WTC11 (cell line): ENCODE data around the gene SGMS1. TPM values are rescaled to one million over a fixed set of nuclear protein-coding genes. Genes with fewer than 3 reads are reported as not detected.

Experiments
- ATAC-seq: fragments of 200-7000 bp; cut with Tn5 transposase; 2 replicates; pipeline ENCODE4 v1.10.0; 2021; ENCODE audit warnings: mild to moderate bottlenecking, moderate library complexity
- CTCF ChIA-PET: fragments of 300-600 bp; sonication (Branson Sonifier 250); formaldehyde crosslinking; loops from one replicate; lab custom pipeline; 2021; ENCODE audit warnings: antibody characterized with exemption; lab: Charles Lee
- POLR2A ChIA-PET: fragments of 350-600 bp; sonication (Branson Sonifier 250); formaldehyde crosslinking; loops from one replicate; lab custom pipeline; 2021; ENCODE audit warnings: antibody characterized with exemption; lab: Charles Lee
- DNase-seq: peaks from one replicate; pipeline ENCODE4 v3.0.0; 2021; ENCODE audit warnings: low spot score
- H3K27ac Mint-ChIP-seq: 2 replicates; pipeline ENCODE4 v1.8.0; 2021; ENCODE audit warnings: mixed read lengths
- H3K27me3 Mint-ChIP-seq: 2 replicates; pipeline ENCODE4 v1.8.0; 2021; ENCODE audit warnings: low read depth, mild to moderate bottlenecking, moderate library complexity, mixed read lengths
- H3K36me3 Mint-ChIP-seq: 2 replicates; pipeline ENCODE4 v1.8.0; 2021; ENCODE audit warnings: mixed read lengths
- H3K4me1 Mint-ChIP-seq: 2 replicates; pipeline ENCODE4 v1.8.0; 2022; ENCODE audit warnings: mixed read lengths
- H3K4me3 Mint-ChIP-seq: 2 replicates; pipeline ENCODE4 v1.8.0; 2021; ENCODE audit warnings: mild to moderate bottlenecking, moderate library complexity, mixed read lengths
- H3K9me3 Mint-ChIP-seq: 2 replicates; pipeline ENCODE4 v1.8.0; 2021; ENCODE audit warnings: mixed read lengths
- E2F1 ChIP-seq: sonication (generic); formaldehyde crosslinking; IDR thresholded peaks from 2 replicates; pipeline ENCODE4 v1.8.0; 2022; ENCODE audit warnings: mild to moderate bottlenecking, missing genetic modification reagents
- E2F4 ChIP-seq: sonication (generic); formaldehyde crosslinking; IDR thresholded peaks from 2 replicates; pipeline ENCODE4 v1.8.1; 2022; ENCODE audit warnings: low read depth, mild to moderate bottlenecking, moderate library complexity, missing genetic modification reagents, borderline replicate concordance
- EMX1 ChIP-seq: fragments of 250-450 bp; sonication (Bioruptor Pico); IDR thresholded peaks from 2 replicates; pipeline ENCODE4 v1.8.0; 2021; ENCODE audit warnings: mild to moderate bottlenecking
- FOXJ3 ChIP-seq: sonication (generic); formaldehyde crosslinking; IDR thresholded peaks from 2 replicates; pipeline ENCODE4 v1.9.0; 2021; ENCODE audit warnings: missing genetic modification reagents, mild to moderate bottlenecking, borderline replicate concordance
- FOXP1 ChIP-seq: sonication (generic); formaldehyde crosslinking; IDR thresholded peaks from 2 replicates; pipeline ENCODE4 v1.8.0; 2022; ENCODE audit warnings: missing genetic modification reagents, mild to moderate bottlenecking, moderate library complexity, borderline replicate concordance
- GRHL2 ChIP-seq: fragments of 250-450 bp; sonication (Bioruptor Pico); IDR thresholded peaks from 2 replicates; pipeline ENCODE4 v1.8.0; 2022; ENCODE audit warnings: mild to moderate bottlenecking, moderate library complexity; ENCODE audit not compliant: insufficient replicate concordance, severe bottlenecking
- GTF2I ChIP-seq: fragments of 250-450 bp; sonication (Bioruptor Pico); conservative IDR thresholded peaks from 2 replicates; pipeline ENCODE4 v1.4.0; 2021; ENCODE audit warnings: mild to moderate bottlenecking
- JAZF1 ChIP-seq: fragments of 250-450 bp; sonication (Bioruptor Pico); IDR thresholded peaks from 2 replicates; pipeline ENCODE4 v1.9.0; 2021; ENCODE audit warnings: moderate library complexity, mild to moderate bottlenecking, inconsistent platforms
- MYBL2 ChIP-seq: sonication (generic); formaldehyde crosslinking; IDR thresholded peaks from 2 replicates; pipeline ENCODE4 v1.8.1; 2023; ENCODE audit warnings: mild to moderate bottlenecking, moderate library complexity, missing genetic modification reagents
- NFATC4 ChIP-seq: fragments of 250-450 bp; sonication (Bioruptor Pico); IDR thresholded peaks from 2 replicates; pipeline ENCODE4 v1.9.0; 2021; ENCODE audit warnings: mild to moderate bottlenecking
- NFE2L1 ChIP-seq: sonication (generic); formaldehyde crosslinking; IDR thresholded peaks from 2 replicates; pipeline ENCODE4 v1.8.1; 2023; ENCODE audit warnings: missing genetic modification reagents
- PRRX2 ChIP-seq: fragments of 250-450 bp; sonication (Bioruptor Pico); IDR thresholded peaks from 2 replicates; pipeline ENCODE4 v1.8.0; 2021; ENCODE audit warnings: mild to moderate bottlenecking
- RELA ChIP-seq: sonication (generic); formaldehyde crosslinking; IDR thresholded peaks from 2 replicates; pipeline ENCODE4 v1.8.1; 2022; ENCODE audit warnings: missing genetic modification reagents, mild to moderate bottlenecking, borderline replicate concordance
- SOX15 ChIP-seq: fragments of 250-450 bp; sonication (Bioruptor Pico); IDR thresholded peaks from 2 replicates; pipeline ENCODE4 v1.9.0; 2021; ENCODE audit warnings: mild to moderate bottlenecking
- TEAD1 ChIP-seq: sonication (generic); formaldehyde crosslinking; IDR thresholded peaks from 2 replicates; pipeline ENCODE4 v1.8.0; 2022; ENCODE audit warnings: mild to moderate bottlenecking, missing genetic modification reagents
- TEAD4 ChIP-seq: sonication (generic); formaldehyde crosslinking; IDR thresholded peaks from 2 replicates; pipeline ENCODE4 v1.8.0; 2022; ENCODE audit warnings: mild to moderate bottlenecking, missing genetic modification reagents
- TP53 ChIP-seq: sonication (generic); formaldehyde crosslinking; IDR thresholded peaks from 2 replicates; pipeline ENCODE4 v1.8.1; 2023; ENCODE audit warnings: mild to moderate bottlenecking, missing genetic modification reagents
- ZBTB21 ChIP-seq: sonication (generic); formaldehyde crosslinking; IDR thresholded peaks from 2 replicates; pipeline ENCODE4 v1.8.1; 2023; ENCODE audit warnings: mild to moderate bottlenecking, missing genetic modification reagents, borderline replicate concordance
- ZNF138 ChIP-seq: sonication (generic); formaldehyde crosslinking; conservative IDR thresholded peaks from 2 replicates; pipeline ENCODE4 v1.8.1; 2022; ENCODE audit warnings: mild to moderate bottlenecking, moderate library complexity, missing genetic modification reagents
- ZNF232 ChIP-seq: sonication (generic); formaldehyde crosslinking; IDR thresholded peaks from 2 replicates; pipeline ENCODE4 v1.8.0; 2022; ENCODE audit warnings: mild to moderate bottlenecking, missing genetic modification reagents
- ZNF396 ChIP-seq: fragments of 250-450 bp; sonication (Bioruptor Pico); IDR thresholded peaks from 2 replicates; pipeline ENCODE4 v1.8.0; 2021; ENCODE audit warnings: mild to moderate bottlenecking, moderate library complexity, borderline replicate concordance
- ZNF416 ChIP-seq: fragments of 250-450 bp; sonication (Bioruptor Pico); IDR thresholded peaks from 2 replicates; pipeline ENCODE4 v1.9.0; 2021; ENCODE audit warnings: mild to moderate bottlenecking, inconsistent platforms
- ZNF512 ChIP-seq: sonication (generic); formaldehyde crosslinking; IDR thresholded peaks from 2 replicates; pipeline ENCODE4 v1.8.1; 2022; ENCODE audit warnings: missing genetic modification reagents, borderline replicate concordance
- ZNF671 ChIP-seq: fragments of 250-450 bp; sonication (Bioruptor Pico); IDR thresholded peaks from 2 replicates; pipeline ENCODE4 v1.8.0; 2021; ENCODE audit warnings: mild to moderate bottlenecking
- total RNA-seq: library from RNA; stranded (reverse); gene quantifications from 3 replicates; pipeline ENCODE4 v1.2.3, GENCODE V29; 2021
- TF ChIP-seq, protein P1 (sequence below): fragments of 250-450 bp; sonication (Bioruptor Pico); IDR thresholded peaks from 2 replicates; pipeline ENCODE4 v1.9.0; 2021; ENCODE audit warnings: mild to moderate bottlenecking
- TF ChIP-seq, protein P2 (sequence below): sonication (generic); formaldehyde crosslinking; IDR thresholded peaks from 2 replicates; pipeline ENCODE4 v1.8.0; 2023; ENCODE audit warnings: missing genetic modification reagents
- TF ChIP-seq, protein P3 (sequence below): sonication (generic); formaldehyde crosslinking; IDR thresholded peaks from 2 replicates; pipeline ENCODE4 v1.8.0; 2023; ENCODE audit warnings: mild to moderate bottlenecking, missing genetic modification reagents

Gene SGMS1
- total RNA-seq, 1 experiment from 2014 or later: 13.2 TPM

DNA sequence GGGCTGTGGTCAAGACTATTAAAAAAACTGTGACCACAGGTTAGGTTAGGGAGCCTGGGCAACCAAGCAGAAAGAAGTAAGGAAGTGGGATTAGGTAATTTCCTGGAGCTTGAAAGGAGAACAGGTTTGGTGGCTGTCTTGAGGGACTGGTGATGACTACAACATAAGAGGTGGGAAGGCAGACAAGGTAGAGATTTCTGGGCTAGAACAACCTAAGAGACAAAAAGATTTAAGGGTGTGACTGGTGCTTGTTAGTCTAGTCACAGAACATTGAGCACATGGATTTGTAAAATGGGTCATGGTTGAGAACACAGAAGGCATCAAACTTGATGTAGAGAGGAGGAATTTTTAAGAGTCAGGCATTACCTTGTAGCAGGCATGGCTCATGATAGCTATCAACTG, 248.7 kb downstream of the SGMS1 start:
- TF ChIP-seq, protein P1, sequence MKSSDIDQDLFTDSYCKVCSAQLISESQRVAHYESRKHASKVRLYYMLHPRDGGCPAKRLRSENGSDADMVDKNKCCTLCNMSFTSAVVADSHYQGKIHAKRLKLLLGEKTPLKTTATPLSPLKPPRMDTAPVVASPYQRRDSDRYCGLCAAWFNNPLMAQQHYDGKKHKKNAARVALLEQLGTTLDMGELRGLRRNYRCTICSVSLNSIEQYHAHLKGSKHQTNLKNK (CRISPR knock-in tag): no peak
- no peak for TF ChIP-seq MYBL2 (CRISPR knock-in tag)
- no peak for TF ChIP-seq RELA (CRISPR knock-in tag)
- no peak for TF ChIP-seq NFATC4 (CRISPR knock-in tag)
- TF ChIP-seq EMX1 (CRISPR knock-in tag): no peak
- TF ChIP-seq, protein P2, sequence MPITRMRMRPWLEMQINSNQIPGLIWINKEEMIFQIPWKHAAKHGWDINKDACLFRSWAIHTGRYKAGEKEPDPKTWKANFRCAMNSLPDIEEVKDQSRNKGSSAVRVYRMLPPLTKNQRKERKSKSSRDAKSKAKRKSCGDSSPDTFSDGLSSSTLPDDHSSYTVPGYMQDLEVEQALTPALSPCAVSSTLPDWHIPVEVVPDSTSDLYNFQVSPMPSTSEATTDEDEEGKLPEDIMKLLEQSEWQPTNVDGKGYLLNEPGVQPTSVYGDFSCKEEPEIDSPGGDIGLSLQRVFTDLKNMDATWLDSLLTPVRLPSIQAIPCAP (CRISPR knock-in tag): no peak
- TF ChIP-seq TP53 (CRISPR knock-in tag): no peak
- no peak for TF ChIP-seq ZNF138
- TF ChIP-seq GTF2I (CRISPR knock-in tag): no peak
- TF ChIP-seq PRRX2 (CRISPR knock-in tag): no peak
- no peak for TF ChIP-seq JAZF1 (CRISPR knock-in tag)
- TF ChIP-seq ZNF396 (CRISPR knock-in tag): no peak
- no peak for TF ChIP-seq ZNF232
- TF ChIP-seq FOXJ3: no peak
- TF ChIP-seq ZNF671 (CRISPR knock-in tag): no peak
- TF ChIP-seq ZNF416: no peak
- ATAC-seq (no peak), DNase-seq (no peak)
- ChIA-PET CTCF (no interaction called here), POLR2A (no interaction called here)
- Mint-ChIP-seq H3K4me1 (no peaks in the 10 kb centered on the region), H3K36me3 (peaks cover 8% of the 10 kb centered on the region), H3K27me3 (no peaks in the 10 kb centered on the region), H3K4me3 (no peak overlapping the region), H3K9me3 (peaks cover 11% of the 10 kb centered on the region), H3K27ac (no peak overlapping the region)

- ChIA-PET POLR2A (no interaction called here), CTCF (interaction anchor here (1.0 kb wide), 1 partner anchor 45 kb away, joined by 3 read pairs; no protein-coding TSS in a partner anchor)
- Mint-ChIP-seq H3K27ac (no peak overlapping the region), H3K27me3 (no peaks in the 10 kb centered on the region), H3K4me1 (no peaks in the 10 kb centered on the region), H3K36me3 (peaks cover 8% of the 10 kb centered on the region), H3K4me3 (no peak overlapping the region), H3K9me3 (peaks cover 11% of the 10 kb centered on the region)
- DNase-seq (no peak), ATAC-seq (no peak)
- TF ChIP-seq, protein P3, sequence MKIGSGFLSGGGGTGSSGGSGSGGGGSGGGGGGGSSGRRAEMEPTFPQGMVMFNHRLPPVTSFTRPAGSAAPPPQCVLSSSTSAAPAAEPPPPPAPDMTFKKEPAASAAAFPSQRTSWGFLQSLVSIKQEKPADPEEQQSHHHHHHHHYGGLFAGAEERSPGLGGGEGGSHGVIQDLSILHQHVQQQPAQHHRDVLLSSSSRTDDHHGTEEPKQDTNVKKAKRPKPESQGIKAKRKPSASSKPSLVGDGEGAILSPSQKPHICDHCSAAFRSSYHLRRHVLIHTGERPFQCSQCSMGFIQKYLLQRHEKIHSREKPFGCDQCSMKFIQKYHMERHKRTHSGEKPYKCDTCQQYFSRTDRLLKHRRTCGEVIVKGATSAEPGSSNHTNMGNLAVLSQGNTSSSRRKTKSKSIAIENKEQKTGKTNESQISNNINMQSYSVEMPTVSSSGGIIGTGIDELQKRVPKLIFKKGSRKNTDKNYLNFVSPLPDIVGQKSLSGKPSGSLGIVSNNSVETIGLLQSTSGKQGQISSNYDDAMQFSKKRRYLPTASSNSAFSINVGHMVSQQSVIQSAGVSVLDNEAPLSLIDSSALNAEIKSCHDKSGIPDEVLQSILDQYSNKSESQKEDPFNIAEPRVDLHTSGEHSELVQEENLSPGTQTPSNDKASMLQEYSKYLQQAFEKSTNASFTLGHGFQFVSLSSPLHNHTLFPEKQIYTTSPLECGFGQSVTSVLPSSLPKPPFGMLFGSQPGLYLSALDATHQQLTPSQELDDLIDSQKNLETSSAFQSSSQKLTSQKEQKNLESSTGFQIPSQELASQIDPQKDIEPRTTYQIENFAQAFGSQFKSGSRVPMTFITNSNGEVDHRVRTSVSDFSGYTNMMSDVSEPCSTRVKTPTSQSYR (CRISPR knock-in tag): no peak
- TF ChIP-seq FOXP1 (CRISPR knock-in tag): no peak
- TF ChIP-seq, protein P1 (CRISPR knock-in tag): no peak
- no peak for TF ChIP-seq GRHL2 (CRISPR knock-in tag)
- TF ChIP-seq ZNF232: no peak
- TF ChIP-seq TEAD4 (CRISPR knock-in tag): no peak
- no peak for TF ChIP-seq ZBTB21
- TF ChIP-seq TEAD1 (CRISPR knock-in tag): no peak
- TF ChIP-seq ZNF416: no peak
- TF ChIP-seq JAZF1 (CRISPR knock-in tag): no peak
- no peak for TF ChIP-seq E2F4 (CRISPR knock-in tag)
- no peak for TF ChIP-seq SOX15 (CRISPR knock-in tag)
- TF ChIP-seq NFE2L1: no peak
- TF ChIP-seq E2F1: no peak
- no peak for TF ChIP-seq ZNF512 (CRISPR knock-in tag)
Measured at GRCh38 chr10:50373821-50374501, 249.8 kb downstream of the SGMS1 start.
